ENCODE measurements around the gene PGPEP1. TPM values are rescaled to one million over a fixed set of nuclear protein-coding genes. Genes with fewer than 3 reads are reported as not detected.

The PGPEP1 gene
- polyA plus RNA-seq, 1 donor from 2014 or later, result 5.9 TPM

DNA sequence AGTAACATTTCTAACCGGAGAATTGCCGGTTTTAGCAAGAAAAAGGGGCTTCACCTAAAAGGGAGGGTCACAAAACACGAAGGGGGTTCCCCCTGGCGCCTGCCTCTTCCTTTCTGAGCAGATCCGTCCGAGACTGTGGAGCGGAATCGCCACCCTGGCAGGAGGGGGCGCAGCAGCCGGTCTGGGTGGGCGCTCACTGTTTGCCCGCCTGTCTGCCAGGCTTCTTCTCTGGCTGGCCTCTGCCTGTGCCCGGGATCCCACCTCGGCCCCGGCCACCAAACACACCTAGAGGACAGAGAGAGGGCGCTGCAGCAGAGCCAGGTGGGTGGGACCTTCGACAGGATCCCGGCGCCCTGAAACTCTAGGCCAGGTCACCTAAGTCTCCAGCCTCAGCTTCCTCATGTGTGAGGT is 33.1 kb upstream of the PGPEP1 start:
- no peaks in the 10 kb centered on the region for H3K36me3 ChIP-seq (ENCODE audit: insufficient read depth, low read length)
- H4K20me1 ChIP-seq (ENCODE audit: insufficient read depth), result no peaks in the 10 kb centered on the region

DNA sequence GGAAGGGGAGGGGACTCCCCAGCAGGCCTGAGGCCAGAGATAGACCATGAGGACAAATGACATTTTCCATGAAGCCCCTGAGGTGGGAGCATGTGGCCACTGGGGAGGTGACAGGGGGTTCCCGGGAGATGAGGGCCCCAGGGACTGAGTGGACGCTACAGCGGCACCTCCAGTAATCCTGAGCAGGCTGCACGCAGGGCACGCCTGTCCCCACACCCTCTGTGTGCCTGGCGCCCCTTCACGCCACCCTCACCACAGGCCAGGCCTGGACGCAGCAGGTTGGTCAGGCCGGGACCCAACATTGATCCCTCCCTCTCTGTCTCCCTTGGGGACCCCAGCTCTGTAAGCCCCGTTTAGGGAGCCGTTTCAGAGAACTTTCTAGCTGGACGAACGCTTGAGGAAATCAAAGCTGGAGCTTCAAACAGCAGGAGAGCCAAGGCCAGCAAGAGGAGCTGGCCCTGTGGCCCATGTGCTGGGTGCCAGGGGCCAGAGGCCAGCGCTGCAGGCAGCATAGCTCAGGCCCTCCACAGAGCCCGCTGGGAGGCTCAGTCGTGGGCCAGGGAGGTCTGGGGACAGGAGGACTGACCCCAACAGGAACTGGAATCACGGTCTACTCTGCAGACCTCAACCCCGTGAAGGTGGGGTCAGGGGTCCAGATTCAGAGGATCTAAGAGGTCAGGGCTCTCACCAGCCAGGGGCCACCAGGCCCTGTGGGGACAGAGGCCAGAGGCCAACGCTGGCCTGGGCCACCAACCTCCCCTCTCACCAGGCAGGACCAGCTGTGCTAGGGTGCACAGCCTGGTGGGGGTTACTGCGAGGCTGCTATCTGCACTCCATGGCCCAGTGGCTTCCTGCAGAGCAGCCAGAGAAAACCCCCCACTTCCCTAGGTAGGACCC is 32.1 kb upstream of the PGPEP1 start:
- Histone ChIP-seq H3K79me2 (replicated peaks; ENCODE audit: insufficient read depth, low read length) (no peaks in the 10 kb centered on the region), H2AFZ (ENCODE audit: low read depth, low read length) (no peak overlapping the region), H3K9me2 (ENCODE audit: insufficient read depth, low read length) (no peaks in the 10 kb centered on the region), H3K36me3 (ENCODE audit: insufficient read depth, low read length) (no peaks in the 10 kb centered on the region), H3K27me3 (ENCODE audit: insufficient read depth, low read depth, low read length) (no peaks in the 10 kb centered on the region), H4K20me1 (ENCODE audit: insufficient read depth) (no peaks in the 10 kb centered on the region), H3F3A (ENCODE audit: insufficient read depth, low read length, poor library complexity, severe bottlenecking) (no peaks in the 10 kb centered on the region), H3K4me3 (ENCODE audit: low read length) (no peak overlapping the region), H3K4me2 (ENCODE audit: low read length) (no peak overlapping the region), H3K9ac (ENCODE audit: low read length) (no peak overlapping the region), H3K27ac (ENCODE audit: low read length) (no peak overlapping the region), H3K9me3 (ENCODE audit: low read length) (no peaks in the 10 kb centered on the region)
- no peak for TF ChIP-seq POLR2AphosphoS5 (IDR thresholded peaks at IDR 0.05)
- TF ChIP-seq, protein P1, sequence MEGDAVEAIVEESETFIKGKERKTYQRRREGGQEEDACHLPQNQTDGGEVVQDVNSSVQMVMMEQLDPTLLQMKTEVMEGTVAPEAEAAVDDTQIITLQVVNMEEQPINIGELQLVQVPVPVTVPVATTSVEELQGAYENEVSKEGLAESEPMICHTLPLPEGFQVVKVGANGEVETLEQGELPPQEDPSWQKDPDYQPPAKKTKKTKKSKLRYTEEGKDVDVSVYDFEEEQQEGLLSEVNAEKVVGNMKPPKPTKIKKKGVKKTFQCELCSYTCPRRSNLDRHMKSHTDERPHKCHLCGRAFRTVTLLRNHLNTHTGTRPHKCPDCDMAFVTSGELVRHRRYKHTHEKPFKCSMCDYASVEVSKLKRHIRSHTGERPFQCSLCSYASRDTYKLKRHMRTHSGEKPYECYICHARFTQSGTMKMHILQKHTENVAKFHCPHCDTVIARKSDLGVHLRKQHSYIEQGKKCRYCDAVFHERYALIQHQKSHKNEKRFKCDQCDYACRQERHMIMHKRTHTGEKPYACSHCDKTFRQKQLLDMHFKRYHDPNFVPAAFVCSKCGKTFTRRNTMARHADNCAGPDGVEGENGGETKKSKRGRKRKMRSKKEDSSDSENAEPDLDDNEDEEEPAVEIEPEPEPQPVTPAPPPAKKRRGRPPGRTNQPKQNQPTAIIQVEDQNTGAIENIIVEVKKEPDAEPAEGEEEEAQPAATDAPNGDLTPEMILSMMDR (IDR thresholded peaks at IDR 0.05; ENCODE audit: poor library complexity, severe bottlenecking), result no peak

More for the DNA sequence above, 33.1 kb upstream of the PGPEP1 start:
- no peak overlapping the region for H2AFZ ChIP-seq (ENCODE audit: low read depth, low read length)
- no peaks in the 10 kb centered on the region for H3K79me2 ChIP-seq (replicated peaks; ENCODE audit: insufficient read depth, low read length)
- H3K9me3 ChIP-seq (ENCODE audit: low read length), result no peaks in the 10 kb centered on the region
- H3F3A ChIP-seq (ENCODE audit: insufficient read depth, low read length, poor library complexity, severe bottlenecking), result no peaks in the 10 kb centered on the region
- H3K27ac ChIP-seq (ENCODE audit: low read length), result no peak overlapping the region
- no peak overlapping the region for H3K4me3 ChIP-seq (ENCODE audit: low read length)
- H3K9me2 ChIP-seq (ENCODE audit: insufficient read depth, low read length), result no peaks in the 10 kb centered on the region
- no peak overlapping the region for H3K9ac ChIP-seq (ENCODE audit: low read length)
- H3K27me3 ChIP-seq (ENCODE audit: insufficient read depth, low read depth, low read length), result no peaks in the 10 kb centered on the region
- no peak overlapping the region for H3K4me2 ChIP-seq (ENCODE audit: low read length)
- TF ChIP-seq, protein P1 (IDR thresholded peaks at IDR 0.05; ENCODE audit: poor library complexity, severe bottlenecking), result no peak
- TF ChIP-seq EP300 (conservative IDR thresholded peaks at IDR 0.05; ENCODE audit: poor library complexity, severe bottlenecking) (no peak), POLR2AphosphoS5 (IDR thresholded peaks at IDR 0.05) (no peak), MXI1 (conservative IDR thresholded peaks at IDR 0.05; ENCODE audit: poor library complexity, severe bottlenecking) (no peak), EZH2 (IDR thresholded peaks at IDR 0.05; ENCODE audit: borderline replicate concordance, insufficient read depth, low read length, poor library complexity, severe bottlenecking) (no peak), TAF1 (IDR thresholded peaks at IDR 0.05; ENCODE audit: low read depth) (no peak), RAD21 (conservative IDR thresholded peaks at IDR 0.05) (no peak), SMC3 (conservative IDR thresholded peaks at IDR 0.05; ENCODE audit: poor library complexity) (no peak)
- TF ChIP-seq, protein P2, sequence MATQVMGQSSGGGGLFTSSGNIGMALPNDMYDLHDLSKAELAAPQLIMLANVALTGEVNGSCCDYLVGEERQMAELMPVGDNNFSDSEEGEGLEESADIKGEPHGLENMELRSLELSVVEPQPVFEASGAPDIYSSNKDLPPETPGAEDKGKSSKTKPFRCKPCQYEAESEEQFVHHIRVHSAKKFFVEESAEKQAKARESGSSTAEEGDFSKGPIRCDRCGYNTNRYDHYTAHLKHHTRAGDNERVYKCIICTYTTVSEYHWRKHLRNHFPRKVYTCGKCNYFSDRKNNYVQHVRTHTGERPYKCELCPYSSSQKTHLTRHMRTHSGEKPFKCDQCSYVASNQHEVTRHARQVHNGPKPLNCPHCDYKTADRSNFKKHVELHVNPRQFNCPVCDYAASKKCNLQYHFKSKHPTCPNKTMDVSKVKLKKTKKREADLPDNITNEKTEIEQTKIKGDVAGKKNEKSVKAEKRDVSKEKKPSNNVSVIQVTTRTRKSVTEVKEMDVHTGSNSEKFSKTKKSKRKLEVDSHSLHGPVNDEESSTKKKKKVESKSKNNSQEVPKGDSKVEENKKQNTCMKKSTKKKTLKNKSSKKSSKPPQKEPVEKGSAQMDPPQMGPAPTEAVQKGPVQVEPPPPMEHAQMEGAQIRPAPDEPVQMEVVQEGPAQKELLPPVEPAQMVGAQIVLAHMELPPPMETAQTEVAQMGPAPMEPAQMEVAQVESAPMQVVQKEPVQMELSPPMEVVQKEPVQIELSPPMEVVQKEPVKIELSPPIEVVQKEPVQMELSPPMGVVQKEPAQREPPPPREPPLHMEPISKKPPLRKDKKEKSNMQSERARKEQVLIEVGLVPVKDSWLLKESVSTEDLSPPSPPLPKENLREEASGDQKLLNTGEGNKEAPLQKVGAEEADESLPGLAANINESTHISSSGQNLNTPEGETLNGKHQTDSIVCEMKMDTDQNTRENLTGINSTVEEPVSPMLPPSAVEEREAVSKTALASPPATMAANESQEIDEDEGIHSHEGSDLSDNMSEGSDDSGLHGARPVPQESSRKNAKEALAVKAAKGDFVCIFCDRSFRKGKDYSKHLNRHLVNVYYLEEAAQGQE (IDR thresholded peaks at IDR 0.05; ENCODE audit: borderline replicate concordance), result no peak

All from neural cell (in vitro differentiated cells).